Brain pericyte (primary cell): ENCODE data around the gene PPCS.
A peak's percentile ranks its signal among the peaks of the same experiment; 100 is the strongest.

ENCODE experiments used
- DNase-seq: peaks from one replicate; pipeline ENCODE4 v3.0.0-alpha.2; 2012; ENCODE audit warnings: low read depth, low spot score

Gene PPCS

DNA sequence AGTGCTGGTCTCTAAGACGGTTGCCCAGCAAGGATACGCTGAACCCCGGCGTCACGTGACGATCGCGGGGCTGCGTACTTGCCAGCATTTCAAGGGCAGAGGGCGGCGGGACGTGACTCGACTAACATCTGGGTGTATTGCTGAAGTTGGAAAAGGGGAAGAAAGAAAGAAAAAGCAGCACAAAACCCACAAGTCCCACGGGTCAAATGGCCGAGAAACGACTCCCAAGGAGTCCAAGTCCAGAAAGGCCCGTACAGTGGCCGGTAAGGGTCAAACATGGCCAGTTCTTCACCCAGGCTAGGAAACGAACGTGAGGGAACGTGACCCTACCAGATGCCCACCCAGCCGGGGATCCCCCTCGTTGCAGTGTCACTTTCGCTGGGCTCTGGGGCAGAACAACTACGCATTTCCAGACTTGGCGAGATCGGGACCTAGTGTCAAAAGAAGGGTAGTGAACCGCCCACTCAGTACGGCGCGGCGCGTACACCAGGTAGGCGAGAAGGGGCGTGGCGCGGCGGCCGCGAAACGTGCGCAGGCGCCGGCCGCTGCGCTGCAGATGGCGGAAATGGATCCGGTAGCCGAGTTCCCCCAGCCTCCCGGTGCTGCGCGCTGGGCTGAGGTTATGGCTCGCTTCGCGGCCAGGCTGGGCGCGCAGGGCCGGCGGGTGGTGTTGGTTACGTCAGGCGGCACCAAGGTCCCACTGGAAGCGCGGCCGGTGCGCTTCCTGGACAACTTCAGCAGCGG lies at the start of gene PPCS, which contains the start of gene ZMYND12:
PPCS (plus strand) TSS at position 534 of the 744 bp plus-strand sequence; CDS start at position 557, 23 bp downstream.
ZMYND12 (minus strand) TSS at position 13 of the 744 bp plus-strand sequence. CDS start 25 bp downstream, outside the sequence.
- peak; percentile 77 for DNase-seq

DNA sequence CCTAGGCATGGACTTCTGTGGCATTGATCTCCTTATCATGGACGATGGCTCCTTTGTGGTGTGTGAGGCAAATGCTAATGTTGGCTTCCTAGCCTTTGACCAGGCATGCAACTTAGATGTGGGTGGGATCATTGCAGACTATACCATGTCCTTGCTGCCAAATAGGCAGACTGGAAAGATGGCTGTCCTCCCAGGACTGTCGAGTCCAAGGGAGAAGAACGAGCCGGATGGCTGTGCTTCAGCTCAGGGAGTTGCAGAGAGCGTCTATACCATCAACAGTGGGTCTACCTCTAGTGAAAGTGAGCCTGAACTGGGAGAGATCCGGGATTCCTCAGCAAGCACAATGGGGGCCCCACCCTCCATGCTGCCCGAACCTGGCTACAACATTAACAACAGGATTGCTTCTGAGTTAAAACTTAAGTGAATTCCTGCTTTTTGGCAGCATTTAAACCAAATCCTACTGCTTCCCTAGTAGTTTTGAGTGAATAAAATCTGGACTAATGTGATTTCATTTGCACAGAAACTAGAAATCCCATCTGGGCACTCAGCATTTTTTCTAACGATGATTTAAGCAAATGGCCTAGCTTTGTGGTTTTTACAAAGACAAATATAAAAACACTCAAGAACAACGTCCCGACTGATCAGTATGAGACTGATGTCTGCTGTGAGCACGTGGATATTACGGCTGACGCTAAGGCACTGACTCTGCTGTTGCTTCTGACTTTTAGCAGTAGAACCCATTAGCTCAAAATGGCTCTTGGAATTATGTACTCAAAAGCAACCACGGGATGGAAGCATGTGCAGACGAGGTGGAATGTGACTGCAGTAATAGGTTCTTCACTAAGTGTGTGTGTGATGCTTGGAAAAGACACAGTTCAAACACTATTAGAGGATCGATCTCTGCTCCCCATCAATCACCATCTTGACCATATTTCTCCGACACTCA lies 41.5 kb upstream of the PPCS start:
- DNase-seq: no peak

DNA sequence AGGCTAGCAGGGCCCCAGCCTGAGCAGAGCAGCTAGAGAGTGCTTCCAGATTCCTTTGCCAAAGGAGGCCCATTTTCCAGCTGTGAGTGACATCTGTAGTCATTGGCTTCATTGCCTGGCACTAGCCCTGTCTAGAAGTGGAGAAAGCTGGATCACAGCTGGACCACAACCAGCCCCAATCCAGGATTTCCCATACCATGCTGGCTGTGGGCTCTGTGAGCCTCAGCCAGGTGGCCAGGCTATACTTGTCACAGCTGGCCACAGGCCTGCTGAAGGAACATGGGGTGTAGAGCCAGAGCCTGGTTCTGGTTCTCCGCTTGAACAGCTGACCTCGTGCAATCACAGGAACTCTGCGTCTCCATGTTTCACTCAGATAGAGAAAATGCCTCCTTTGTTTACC lies 39.2 kb upstream of the PPCS start:
- DNase-seq: no peak

DNA sequence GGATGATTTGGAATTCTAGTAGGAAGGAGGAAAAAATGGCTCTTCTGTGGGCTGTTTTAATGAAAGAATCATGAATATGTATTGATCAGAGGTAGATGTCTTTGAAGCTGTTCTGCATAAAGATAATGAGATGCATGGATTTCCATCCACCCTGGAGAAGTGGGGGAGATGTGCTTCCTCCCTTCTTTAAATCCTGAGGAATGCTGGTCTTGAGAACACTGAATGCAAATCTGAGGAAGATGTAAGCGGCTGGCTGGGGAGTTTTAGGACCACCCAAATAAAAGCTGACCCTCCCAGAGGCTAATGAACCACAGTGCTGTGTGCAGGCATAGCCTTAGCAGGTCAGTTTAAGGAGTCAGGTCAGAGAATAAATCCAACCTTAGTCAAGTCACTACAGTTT lies 37.8 kb upstream of the PPCS start:
- DNase-seq: no peak

DNA sequence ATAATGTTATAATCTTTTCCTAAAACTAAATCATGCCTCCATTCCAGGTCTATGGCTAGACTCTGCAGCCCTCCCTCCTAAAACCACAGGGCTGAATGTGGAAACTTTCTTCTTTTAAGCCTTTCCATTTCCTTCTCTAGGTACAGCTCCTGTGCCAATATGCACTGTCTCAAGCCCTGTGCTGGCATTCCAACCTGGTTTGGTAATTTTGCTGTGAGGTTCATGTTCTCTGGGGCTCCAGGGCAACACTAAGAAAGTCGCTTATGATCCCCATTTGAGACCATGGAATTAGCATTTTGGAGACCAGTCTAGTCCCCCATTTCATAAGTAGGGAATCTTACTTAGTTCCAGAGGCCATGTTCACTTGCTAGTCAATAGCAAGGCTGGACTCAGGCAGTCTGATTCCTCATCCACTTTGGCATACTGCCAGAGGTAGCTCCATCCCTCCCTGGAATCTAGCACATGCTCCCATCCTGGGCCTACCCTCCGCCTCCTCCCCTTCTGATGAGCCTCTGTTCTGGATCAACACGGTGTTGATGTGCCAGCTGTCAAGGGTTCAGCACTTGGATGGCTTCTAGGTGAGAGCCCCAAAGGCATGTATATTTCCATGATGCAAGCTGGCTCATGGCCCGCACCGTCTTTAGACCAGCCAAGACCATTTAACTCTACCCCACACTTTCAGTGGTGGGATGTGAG lies 37.1 kb upstream of the PPCS start:
- no peak for DNase-seq

DNA sequence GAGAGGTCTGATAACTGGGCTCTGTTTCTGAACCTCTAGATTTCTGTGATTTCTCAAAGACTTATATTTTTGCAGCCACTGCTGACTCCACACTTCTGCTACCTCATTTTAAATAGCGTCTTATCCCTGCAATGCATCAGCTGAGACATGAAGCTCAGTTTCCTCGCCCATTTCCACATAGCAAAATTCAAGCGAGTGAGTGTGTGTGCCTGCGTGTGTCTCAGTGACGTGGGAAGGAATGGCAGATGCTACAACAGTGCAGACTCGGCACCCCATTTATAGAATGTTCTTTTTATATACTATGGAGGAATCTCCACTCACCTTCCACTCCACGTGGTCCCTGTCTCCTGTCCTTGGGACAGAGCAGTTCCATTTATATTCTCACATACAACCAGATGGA lies 36.2 kb upstream of the PPCS start:
- DNase-seq: no peak

DNA sequence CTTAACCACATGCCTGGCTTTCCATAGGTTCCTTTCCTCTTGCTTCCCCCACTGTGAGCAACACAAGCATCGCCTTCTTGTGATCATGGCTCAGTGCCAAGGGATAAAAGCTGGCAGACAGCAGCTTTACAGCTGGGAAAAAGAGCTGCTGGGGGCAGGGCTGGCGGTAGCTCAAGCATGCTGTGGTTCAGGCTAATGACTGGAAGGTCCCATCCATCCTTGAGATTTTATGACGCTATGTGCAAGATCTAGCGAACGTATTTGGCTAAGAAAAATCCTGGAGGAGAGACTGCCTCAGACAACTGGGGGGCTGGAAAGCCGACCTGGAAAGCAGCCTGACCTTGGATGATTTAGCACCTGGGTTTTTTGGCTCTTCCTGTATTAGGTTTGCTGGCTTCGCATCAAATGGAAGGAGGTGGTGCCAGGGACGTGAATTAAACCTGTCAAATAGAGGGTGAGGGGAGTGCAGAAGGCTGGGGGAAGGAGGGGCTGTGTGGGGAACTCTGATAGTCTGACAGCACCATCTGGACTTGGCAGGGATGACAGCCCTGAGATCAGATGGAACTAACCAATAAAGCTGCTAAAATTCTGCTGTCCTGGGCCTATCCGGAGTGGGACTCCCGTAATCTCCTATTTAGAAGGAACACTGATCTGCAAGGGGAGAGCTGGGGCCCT lies 35.3 kb upstream of the PPCS start:
- DNase-seq: no peak

DNA sequence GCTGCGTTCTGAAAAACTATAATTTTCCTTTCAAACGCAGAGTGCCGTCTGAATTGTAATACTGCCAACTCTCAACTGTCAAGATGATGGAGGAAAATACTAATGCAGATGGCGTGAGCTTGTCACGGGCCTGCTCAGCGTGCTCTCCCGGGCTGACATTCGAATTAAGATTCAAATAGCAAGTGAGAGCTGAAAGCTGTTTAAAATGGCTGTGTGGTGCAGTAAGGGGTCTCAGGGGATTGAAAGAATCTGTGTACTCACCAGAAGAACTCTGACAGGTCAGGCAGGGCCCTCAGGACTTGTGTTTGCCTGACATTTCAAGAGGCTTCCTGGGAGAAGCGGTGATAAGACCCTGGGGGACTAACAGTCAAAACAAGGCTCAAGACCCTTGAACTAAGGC lies 33.6 kb upstream of the PPCS start:
- no peak for DNase-seq

DNA sequence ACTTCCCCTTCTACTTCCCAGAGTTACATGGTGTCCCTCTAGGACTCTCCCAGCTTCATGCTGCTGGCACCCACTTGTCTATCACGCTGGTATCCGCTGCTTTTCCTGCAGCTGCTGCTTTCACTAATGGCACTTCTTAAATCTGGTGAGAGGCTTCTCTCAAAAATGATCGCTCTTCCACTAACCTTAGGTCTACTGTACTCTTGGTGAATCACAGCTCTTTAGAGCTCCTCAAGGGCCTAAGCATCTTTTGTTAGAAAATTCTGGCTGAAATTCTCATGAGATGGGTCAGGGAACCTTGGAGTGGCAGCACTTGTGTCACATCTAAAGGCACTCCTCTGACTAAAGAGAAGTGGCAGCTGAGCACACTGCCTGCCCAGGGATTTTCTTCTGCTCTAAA lies 32.7 kb upstream of the PPCS start:
- no peak for DNase-seq

DNA sequence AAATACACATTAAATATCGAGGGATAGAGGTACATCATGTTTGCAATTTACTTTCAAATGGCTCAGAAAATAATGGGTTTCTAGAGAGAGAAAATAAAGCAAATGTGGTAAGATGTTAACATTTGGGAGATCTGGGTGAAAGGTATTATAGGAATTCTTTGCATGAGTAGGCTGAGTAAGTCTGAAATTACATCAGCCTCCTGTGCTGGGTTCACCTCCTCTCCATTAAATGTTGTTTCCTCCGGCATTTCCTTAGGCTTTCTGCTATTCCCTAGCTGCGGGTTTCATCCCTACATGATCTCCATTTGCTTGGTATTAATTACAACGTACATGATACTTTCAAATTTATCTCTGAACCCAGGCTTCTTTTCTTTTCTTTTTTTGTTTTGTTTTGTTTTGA lies 32.1 kb upstream of the PPCS start:
- DNase-seq: no peak

DNA sequence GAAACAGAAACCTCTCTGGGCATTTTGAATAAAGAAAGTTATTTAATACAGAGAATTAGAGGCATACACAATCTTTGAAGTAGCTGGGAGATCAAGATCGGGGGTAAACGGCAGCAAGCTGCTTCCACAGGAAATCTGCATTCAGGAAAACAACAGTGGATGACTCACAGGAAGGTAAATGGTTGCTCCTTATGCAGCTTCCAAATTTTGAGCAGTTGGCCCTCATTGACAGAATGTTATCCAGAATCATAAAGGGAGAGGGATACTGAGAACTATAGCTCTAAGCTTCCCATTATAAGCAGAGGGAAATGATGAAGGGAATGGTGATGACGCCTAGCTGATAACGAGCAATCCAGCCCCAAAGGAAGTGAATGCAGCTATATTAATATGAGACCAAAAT lies 29.1 kb upstream of the PPCS start:
- DNase-seq: no peak

DNA sequence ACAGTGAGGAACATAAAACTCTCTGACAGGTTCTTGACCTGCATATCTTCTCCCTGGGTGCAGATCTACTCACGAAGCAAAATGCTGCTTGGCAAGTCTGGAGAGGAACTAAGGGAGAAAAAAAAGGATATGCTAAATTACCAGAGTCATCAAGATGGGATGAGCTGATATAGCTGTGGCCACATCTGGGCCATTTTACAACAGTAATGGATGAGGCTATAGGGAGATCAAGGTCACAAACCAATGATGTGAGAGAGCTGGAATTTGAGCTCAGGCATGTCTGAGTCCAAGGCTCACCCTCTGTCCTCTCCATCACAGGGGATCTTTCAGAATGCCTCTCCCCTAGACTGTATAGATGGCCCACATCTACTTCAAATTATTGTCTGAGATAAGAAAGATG lies 26.7 kb upstream of the PPCS start:
- DNase-seq: no peak

DNA sequence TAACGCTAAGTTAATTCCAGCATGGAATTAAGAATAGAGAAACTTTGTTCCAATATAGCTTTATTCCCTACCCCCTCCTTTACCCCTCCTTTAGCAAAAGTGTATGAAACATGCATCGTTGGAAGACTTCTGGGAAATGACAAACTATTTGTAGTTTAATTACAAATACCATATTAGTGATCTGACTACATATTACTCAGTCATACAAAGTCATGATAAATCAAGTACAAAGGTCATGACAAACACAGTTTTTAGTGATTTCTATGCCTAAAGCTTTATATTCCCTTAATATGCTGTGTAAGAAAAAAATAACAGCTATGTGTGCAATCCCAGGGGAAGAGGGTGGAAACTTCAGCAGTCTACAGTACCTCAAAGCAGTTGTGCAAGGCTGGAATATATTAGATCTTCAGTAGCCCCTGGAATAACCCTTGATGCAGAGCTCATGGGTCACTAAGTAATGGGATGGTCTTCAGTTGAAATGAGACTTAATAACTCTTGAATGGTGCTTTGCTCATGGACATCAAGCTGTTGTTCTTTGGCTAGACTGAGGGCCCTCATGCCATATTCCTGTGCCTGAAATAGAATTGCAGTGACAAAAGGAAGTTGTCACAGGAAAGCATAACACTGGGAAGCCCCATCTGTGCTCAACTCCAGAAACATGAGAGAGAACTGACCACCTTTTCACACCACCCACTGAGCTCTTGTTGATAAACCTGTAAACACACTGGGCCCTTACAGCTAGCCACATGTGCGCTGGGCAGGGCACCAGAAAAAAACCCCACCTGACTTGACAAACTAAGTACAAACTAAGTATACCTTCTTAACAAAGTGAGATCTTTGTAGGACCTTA lies 25.8 kb upstream of the PPCS start:
- no peak for DNase-seq

DNA sequence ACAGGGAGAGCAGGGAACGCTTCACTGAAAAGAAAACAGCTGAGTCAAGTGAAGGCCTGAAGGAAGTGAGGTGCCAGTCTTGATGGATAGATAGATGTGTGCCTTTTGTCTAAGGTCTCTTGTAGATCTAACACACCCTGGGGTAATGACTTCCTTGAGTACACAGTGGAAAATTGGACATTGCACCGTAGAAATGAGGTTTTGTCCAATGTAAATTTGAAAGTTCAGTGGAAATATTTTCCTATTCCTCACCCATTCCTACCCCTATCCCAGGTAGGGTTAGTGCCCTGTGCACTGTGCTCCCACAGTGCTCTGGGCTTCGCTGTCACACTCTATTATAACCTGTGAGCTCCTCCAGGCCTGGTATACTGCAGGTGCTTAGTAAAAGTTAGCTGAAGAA lies 24.8 kb upstream of the PPCS start:
- DNase-seq: no peak

DNA sequence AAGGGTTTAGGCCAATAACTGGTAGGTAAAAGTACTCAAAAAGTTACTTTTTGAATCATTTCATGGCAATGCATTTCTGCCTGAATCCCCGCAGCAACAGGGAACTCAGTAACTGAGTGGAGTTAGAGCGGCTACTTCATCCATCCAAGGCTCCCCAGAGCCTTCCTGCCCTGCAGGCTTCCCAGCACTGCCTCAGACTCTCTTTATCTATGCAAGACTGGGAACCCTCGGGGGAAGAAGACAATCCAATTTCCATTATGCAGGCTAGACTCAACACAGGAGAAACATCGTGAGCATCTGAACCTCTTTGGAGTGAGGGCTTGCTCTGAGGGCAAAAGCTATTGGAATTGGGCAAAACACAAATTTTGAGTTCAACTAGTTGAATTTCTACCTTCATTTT lies 23.6 kb upstream of the PPCS start:
- DNase-seq: no peak

DNA sequence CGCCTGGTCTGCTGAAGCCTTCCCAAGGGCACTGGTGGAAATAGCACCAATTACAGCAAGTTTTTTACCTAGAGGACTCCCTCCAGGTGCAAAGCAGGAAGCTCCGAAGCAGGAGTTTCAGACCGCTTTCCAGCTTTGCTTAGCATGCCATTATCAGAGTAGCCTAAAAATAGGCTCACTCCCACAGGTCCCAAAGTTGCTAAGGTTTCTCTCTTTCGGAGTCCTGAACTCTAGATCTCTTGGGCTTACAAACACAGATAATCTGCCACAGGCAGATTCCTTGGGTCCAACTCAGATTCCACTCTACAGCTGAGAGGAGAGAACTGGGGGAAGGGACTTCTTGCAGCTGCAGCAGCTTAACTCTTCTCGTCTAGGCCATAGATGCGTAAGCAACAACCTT lies 23.0 kb upstream of the PPCS start:
- no peak for DNase-seq

DNA sequence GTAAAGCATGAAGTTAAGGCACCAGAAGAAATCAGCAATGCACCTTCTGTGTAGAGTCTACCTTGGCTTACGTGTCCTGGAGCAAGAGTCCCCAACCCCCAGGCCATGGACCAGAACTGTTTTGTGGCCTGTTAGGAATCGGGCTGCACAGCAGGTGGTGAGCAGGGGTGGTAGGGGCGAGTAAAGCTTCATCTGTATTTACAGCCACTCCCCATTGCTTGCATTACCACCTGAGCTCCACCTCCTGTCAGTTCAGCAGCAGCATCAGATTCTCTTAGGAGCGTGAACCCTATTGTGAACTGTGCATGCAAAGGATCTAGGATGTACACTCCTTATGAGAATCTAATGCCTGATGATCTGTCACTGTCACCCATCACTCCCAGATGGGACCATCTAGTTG lies 22.0 kb upstream of the PPCS start:
- no peak for DNase-seq

DNA sequence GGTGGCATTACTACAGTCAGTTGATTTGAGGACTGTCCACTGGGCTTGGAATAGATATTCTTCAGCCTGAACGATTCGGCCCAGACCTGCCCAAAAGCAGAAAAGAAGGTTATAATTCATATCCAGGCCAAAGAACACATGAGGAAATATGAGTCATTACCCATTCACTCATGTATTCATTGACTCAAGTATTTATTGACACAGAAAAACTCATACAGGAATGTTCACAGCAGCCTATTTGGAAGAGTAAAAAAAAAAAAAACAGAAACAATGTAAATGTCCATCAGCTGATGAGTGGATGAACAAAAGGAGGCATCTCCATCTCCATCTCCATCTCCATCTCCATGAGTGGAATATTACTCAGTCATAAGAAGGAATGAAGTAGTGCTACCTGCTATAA lies 16.4 kb upstream of the PPCS start:
- no peak for DNase-seq

DNA sequence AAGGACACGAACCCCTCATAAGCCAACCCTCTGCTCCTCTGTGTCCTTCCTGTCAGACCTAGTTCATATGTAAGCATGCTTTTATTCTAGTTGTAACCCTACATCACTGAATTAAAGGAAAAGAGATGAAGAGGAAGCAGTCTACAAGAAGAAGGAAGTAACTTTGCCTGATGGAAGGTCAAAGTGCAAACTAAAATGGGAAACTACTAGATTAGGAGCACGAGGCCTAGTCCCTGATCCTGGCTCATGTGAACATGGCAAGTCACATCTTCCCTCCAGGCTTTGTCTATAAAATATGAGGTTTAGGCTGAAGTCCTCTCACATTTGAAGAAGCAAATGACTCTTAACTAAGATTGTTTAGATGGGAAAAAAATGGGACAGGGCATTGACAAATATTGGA lies 13.7 kb upstream of the PPCS start:
- DNase-seq: no peak

DNA sequence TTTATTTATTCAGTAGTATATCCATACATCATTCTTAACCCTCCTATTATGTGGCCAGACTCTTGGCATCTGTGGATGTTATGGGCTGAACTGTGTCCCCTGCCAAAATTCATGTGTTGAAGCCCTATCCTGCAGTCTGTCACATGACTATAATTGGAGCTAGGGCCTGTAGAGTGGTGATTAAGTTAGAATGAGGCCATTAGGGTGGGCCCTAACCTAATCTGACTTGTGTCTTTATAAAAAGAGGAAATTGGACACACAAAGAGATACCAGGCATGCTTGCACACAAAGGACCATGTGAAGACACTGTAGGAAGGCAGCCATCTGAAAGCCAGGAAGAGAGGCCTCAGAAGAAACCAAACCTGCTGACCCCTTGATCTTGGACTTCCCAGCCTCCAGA lies 7.1 kb upstream of the PPCS start:
- no peak for DNase-seq

DNA sequence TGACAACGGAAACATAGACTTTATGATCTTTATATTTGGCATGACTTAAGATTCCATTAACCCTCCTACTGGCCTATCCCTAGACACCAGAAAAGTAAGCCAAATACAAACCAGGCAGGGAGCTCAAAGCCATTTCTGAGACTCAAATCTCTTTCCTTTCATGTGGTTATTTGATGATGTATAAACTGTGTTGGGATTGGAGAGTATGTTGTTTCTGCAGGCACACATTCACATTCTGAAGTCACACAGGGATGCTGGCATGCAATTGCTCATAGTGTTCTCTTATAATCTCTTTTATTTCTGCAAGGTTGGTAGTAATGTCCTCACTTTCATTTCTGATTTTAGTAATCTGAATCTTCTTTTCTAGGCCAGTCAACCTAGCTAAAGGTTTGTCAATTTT lies 6.3 kb upstream of the PPCS start:
- no peak for DNase-seq
